H1 (cell line): ENCODE results near the gene MACROH2A1. TPM values are rescaled to one million over a fixed set of nuclear protein-coding genes. Genes with fewer than 3 reads are reported as not detected.

Experiments
- CTCF ChIA-PET: fragments of 300-600 bp; sonication (Branson Sonifier 250); formaldehyde crosslinking; loops from one replicate; lab custom pipeline; 2021; ENCODE audit not compliant: partially characterized antibody; lab: Charles Lee
- POLR2A ChIA-PET: fragments of 300-600 bp; sonication (Branson Sonifier 250); formaldehyde crosslinking; loops from one replicate; lab custom pipeline; 2021; ENCODE audit warnings: inconsistent platforms; ENCODE audit not compliant: partially characterized antibody; lab: Charles Lee
- DNase-seq, 2 experiments: peaks; one replicate each; pipeline versions ENCODE4 v3.0.0 to v3.0.0-alpha.2; 2010 to 2022; ENCODE audit warnings: low spot score in 2 of 2, low read depth in 1 of 2, mixed read lengths in 1 of 2
- FAIRE-seq: peaks from 2 replicates; lab custom pipeline; 2011; peaks lifted over from hg19 to GRCh38; lab: Jason Lieb, UNC
- H2AFZ ChIP-seq: 2 replicates; pipeline ENCODE4 v1.8.1; 2012; ENCODE audit warnings: low read length, inconsistent platforms
- H2AK5ac ChIP-seq: 2 replicates; pipeline ENCODE4 v1.6.1; 2013; ENCODE audit warnings: low read depth, low read length
- H2BK120ac ChIP-seq: replicated peaks from 2 replicates; pipeline ENCODE3; 2013; ENCODE audit warnings: low read depth, low read length, inconsistent platforms
- H2BK12ac ChIP-seq: 2 replicates; pipeline ENCODE4 v1.6.1; 2013; ENCODE audit warnings: low read depth, low read length
- H2BK15ac ChIP-seq: 2 replicates; pipeline ENCODE4 v1.6.1; 2013; ENCODE audit warnings: low read length
- H2BK20ac ChIP-seq: 2 replicates; pipeline ENCODE4 v1.6.1; 2013; ENCODE audit warnings: low read length
- H2BK5ac ChIP-seq: 2 replicates; pipeline ENCODE4 v1.6.1; 2013; ENCODE audit warnings: low read depth, low read length
- H3K14ac ChIP-seq: 2 replicates; pipeline ENCODE4 v1.6.1; 2013; ENCODE audit warnings: inconsistent platforms; ENCODE audit not compliant: insufficient read length
- H3K18ac ChIP-seq: 2 replicates; pipeline ENCODE4 v1.6.1; 2013; ENCODE audit warnings: low read length; ENCODE audit errors: extremely low read depth
- H3K23ac ChIP-seq: 2 replicates; pipeline ENCODE4 v1.6.1; 2013; ENCODE audit warnings: inconsistent platforms; ENCODE audit not compliant: insufficient read length
- H3K23me2 ChIP-seq: 2 replicates; pipeline ENCODE4 v1.6.1; 2013; ENCODE audit warnings: low read depth, low read length
- H3K27ac ChIP-seq: 2 replicates; pipeline ENCODE4 v1.6.1; 2011; ENCODE audit warnings: low read depth, low read length, inconsistent platforms
- H3K27me3 ChIP-seq, 4 experiments: replicated peaks in 1 of 4; 1 replicate in 1 of 4; 2 replicates in 3 of 4; pipeline versions ENCODE4 v1.6.1 to v1.8.1; 2011 to 2013; ENCODE audit warnings: low read length in 3 of 4, mild to moderate bottlenecking in 3 of 4, inconsistent platforms in 2 of 4, mixed read lengths in 2 of 4, moderate library complexity in 1 of 4; ENCODE audit not compliant: control insufficient read depth in 3 of 4, insufficient read depth in 3 of 4; ENCODE audit errors: extremely low read depth in 1 of 4
- H3K36me3 ChIP-seq, 4 experiments: 2 replicates each; pipeline versions ENCODE4 v1.6.1 to v1.8.1; 2011 to 2013; ENCODE audit warnings: mild to moderate bottlenecking in 4 of 4, low read length in 3 of 4, moderate library complexity in 2 of 4, control low read depth in 1 of 4, inconsistent platforms in 1 of 4; ENCODE audit not compliant: insufficient read depth in 4 of 4, control insufficient read depth in 2 of 4
- H3K4ac ChIP-seq: replicated peaks from 2 replicates; pipeline ENCODE3; 2013; ENCODE audit warnings: low read length, low read depth, mixed read lengths, inconsistent platforms; ENCODE audit not compliant: insufficient read length
- H3K4me1 ChIP-seq, 4 experiments: replicated peaks in 1 of 4; 1 replicate in 1 of 4; 2 replicates in 3 of 4; pipeline versions ENCODE4 v1.6.1 to v1.8.1; 2011 to 2013; ENCODE audit warnings: low read length in 3 of 4, inconsistent platforms in 2 of 4, mixed read lengths in 1 of 4; ENCODE audit not compliant: insufficient read depth in 4 of 4, control insufficient read depth in 3 of 4
- H3K4me2 ChIP-seq, 2 experiments: 2 replicates each; pipeline versions ENCODE4 v1.6.1 to v1.8.1; 2011 to 2013; ENCODE audit warnings: low read depth in 2 of 2, low read length in 2 of 2, control low read depth in 1 of 2, inconsistent platforms in 1 of 2, mild to moderate bottlenecking in 1 of 2; ENCODE audit not compliant: insufficient read depth in 1 of 2
- H3K4me3 ChIP-seq, 4 experiments: fragments of 200-600, 300-600 bp in 1 of 4; sonication (generic), shearing (Covaris generic), sonication (Bioruptor Twin) in 1 of 4; 2 replicates each; pipeline versions ENCODE4 v1.5.1 to v1.8.1; 2011 to 2016; ENCODE audit warnings: low read length in 4 of 4, low read depth in 3 of 4, control low read depth in 2 of 4, inconsistent platforms in 2 of 4, mild to moderate bottlenecking in 2 of 4, mixed read lengths in 1 of 4, moderate library complexity in 1 of 4; ENCODE audit not compliant: insufficient read depth in 2 of 4; ENCODE audit errors: extremely low read depth in 1 of 4
- H3K56ac ChIP-seq: replicated peaks from 2 replicates; pipeline ENCODE3; 2013; ENCODE audit warnings: low read depth, mild to moderate bottlenecking, mixed read lengths, low read length, inconsistent platforms; ENCODE audit not compliant: insufficient read length
- H3K79me1 ChIP-seq: 2 replicates; pipeline ENCODE4 v1.6.1; 2013; ENCODE audit warnings: low read depth, low read length, control low read depth
- H3K79me2 ChIP-seq, 2 experiments: 2 replicates each; pipeline versions ENCODE4 v1.6.1 to v1.8.1; 2012 to 2013; ENCODE audit warnings: low read length in 2 of 2, mild to moderate bottlenecking in 2 of 2, inconsistent platforms in 1 of 2; ENCODE audit not compliant: insufficient read depth in 2 of 2, control insufficient read depth in 1 of 2
- H3K9ac ChIP-seq, 4 experiments: replicated peaks in 1 of 4; 1 replicate in 1 of 4; 2 replicates in 3 of 4; pipeline versions ENCODE4 v1.6.1 to v1.8.1; 2011 to 2013; ENCODE audit warnings: low read depth in 3 of 4, low read length in 3 of 4, control low read depth in 2 of 4, mild to moderate bottlenecking in 2 of 4, moderate library complexity in 2 of 4, inconsistent platforms in 1 of 4; ENCODE audit errors: extremely low read depth in 1 of 4
- H3K9me3 ChIP-seq, 2 experiments: 2 replicates each; pipeline versions ENCODE4 v1.6.1 to v1.8.1; 2012 to 2013; ENCODE audit warnings: mild to moderate bottlenecking in 2 of 2, moderate library complexity in 2 of 2, control low read depth in 1 of 2, inconsistent platforms in 1 of 2, low read depth in 1 of 2, low read length in 1 of 2, mixed read lengths in 1 of 2; ENCODE audit not compliant: insufficient read depth in 2 of 2
- H4K20me1 ChIP-seq, 2 experiments: replicated peaks in 1 of 2; 2 replicates each; pipeline versions ENCODE3 to v1.8.1; 2011 to 2013; ENCODE audit warnings: inconsistent platforms in 2 of 2, low read length in 2 of 2, mild to moderate bottlenecking in 1 of 2; ENCODE audit not compliant: insufficient read depth in 2 of 2, control insufficient read depth in 1 of 2
- H4K5ac ChIP-seq: 2 replicates; pipeline ENCODE4 v1.6.1; 2013; ENCODE audit warnings: low read length, low read depth, mixed read lengths, inconsistent platforms; ENCODE audit not compliant: insufficient read length
- H4K8ac ChIP-seq: 2 replicates; pipeline ENCODE4 v1.8.0; 2013; ENCODE audit warnings: mild to moderate bottlenecking, moderate library complexity, low read length, inconsistent platforms; ENCODE audit not compliant: insufficient read depth; ENCODE audit errors: extremely low read depth
- H4K91ac ChIP-seq: replicated peaks from 2 replicates; pipeline ENCODE3; 2013; ENCODE audit warnings: low read length, mixed read lengths, inconsistent platforms; ENCODE audit not compliant: insufficient read length
- BCL11A ChIP-seq, 2 experiments: IDR thresholded peaks; one replicate each; pipeline ENCODE4 v1.6.1; 2011; ENCODE audit warnings: low read depth in 2 of 2, low read length in 2 of 2, mild to moderate bottlenecking in 2 of 2
- CREB1 ChIP-seq: IDR thresholded peaks from 2 replicates; pipeline ENCODE4 v1.6.1; 2012; ENCODE audit warnings: inconsistent platforms
- NANOG ChIP-seq: IDR thresholded peaks from 2 replicates; pipeline ENCODE4 v1.6.1; 2011; ENCODE audit warnings: low read length, low read depth, mild to moderate bottlenecking, inconsistent platforms; ENCODE audit not compliant: insufficient read depth, poor library complexity, severe bottlenecking
- POLR2A ChIP-seq, 2 experiments: IDR thresholded peaks; 1 replicate in 1 of 2; 2 replicates in 1 of 2; pipeline ENCODE4 v1.6.1; 2011; ENCODE audit warnings: low read depth in 2 of 2, low read length in 2 of 2, mild to moderate bottlenecking in 2 of 2; ENCODE audit errors: control extremely low read depth in 1 of 2
- RBBP5 ChIP-seq: IDR thresholded peaks from 2 replicates; pipeline ENCODE4 v1.7.1; 2012; ENCODE audit warnings: low read depth, mild to moderate bottlenecking, inconsistent platforms, low read length, moderate library complexity, borderline replicate concordance
- RNF2 ChIP-seq: fragments of 200-900, 300-1000 bp; sonication (generic); IDR thresholded peaks from 2 replicates; pipeline ENCODE4 v1.7.1; 2016; ENCODE audit warnings: borderline replicate concordance, low read depth, mild to moderate bottlenecking, antibody characterized with exemption, low read length; ENCODE audit not compliant: poor library complexity, severe bottlenecking; ENCODE audit errors: missing control alignments
- SIX5 ChIP-seq: IDR thresholded peaks from 2 replicates; pipeline ENCODE4 v1.6.1; 2011; ENCODE audit warnings: mild to moderate bottlenecking, low read depth, low read length
- TBP ChIP-seq: IDR thresholded peaks from 2 replicates; pipeline ENCODE4 v1.6.1; 2011; ENCODE audit warnings: low read depth, low read length, improper control_type of control experiment
- TCF12 ChIP-seq: IDR thresholded peaks from 2 replicates; pipeline ENCODE4 v1.6.1; 2011; ENCODE audit warnings: low read depth, mild to moderate bottlenecking, low read length
- WGBS, 2 experiments: shearing (Covaris generic) in 1 of 2; methylation state at CpG; one replicate each; pipeline versions ENCODE4 v1.1.6 to v1.1.7; 2013 to 2015; ENCODE audit warnings: low lambda C conversion rate in 2 of 2, mixed read lengths in 2 of 2, inconsistent platforms in 1 of 2, low coverage in 1 of 2, missing lambda C conversion rate in 1 of 2; ENCODE audit not compliant: insufficient replicate concordance in 2 of 2, insufficient coverage in 1 of 2, insufficient read length in 1 of 2; ENCODE audit errors: extremely low coverage in 1 of 2, missing lambda C conversion rate in 1 of 2; 5-methylcytosine and 5-hydroxymethylcytosine counted together
- polyA plus RNA-seq, 7 experiments: library from polyadenylated mRNA; depleted of rRNA in 3 of 7; stranded (reverse) in 5 of 7; unstranded in 2 of 7; fragments of >200 nt in 5 of 7; fragments of 200-250 nt in 2 of 7; gene quantifications; 1 replicate in 5 of 7; 2 replicates in 1 of 7; 4 replicates in 1 of 7; pipeline versions ENCODE4 v1.2.1 to v1.2.3, GENCODE V29; 2011 to 2013; ENCODE audit warnings: missing spikeins in 2 of 7, mixed read lengths in 2 of 7
- total RNA-seq: library from RNA; stranded (reverse); fragmentation: NEBNext Ultra II Directional; extraction: Animal tissue kit (Norgen Biotek cat#: 25700); gene quantifications from 2 replicates; pipeline ENCODE4 v1.2.1, GENCODE V29; 2021
- TF ChIP-seq, protein P1 (sequence below): IDR thresholded peaks from 2 replicates; pipeline ENCODE4 v1.6.1; 2011; ENCODE audit warnings: low read length, improper control_type of control experiment
- TF ChIP-seq, protein P2 (sequence below), 3 experiments: IDR thresholded peaks; 1 replicate in 2 of 3; 2 replicates in 1 of 3; pipeline versions ENCODE4 v1.5.1 to v1.6.1; 2011; ENCODE audit warnings: low read length in 3 of 3, mild to moderate bottlenecking in 3 of 3, inconsistent platforms in 2 of 3, low read depth in 1 of 3, moderate library complexity in 1 of 3; ENCODE audit not compliant: insufficient read depth in 1 of 3; ENCODE audit errors: control extremely low read depth in 1 of 3

The MACROH2A1 gene
- total and polyA plus RNA-seq, 2 of the 8 experiments (the other 6 are each of a cell fraction or from before 2014, with no cell fraction given) = 60.0 to 92.3 TPM

DNA sequence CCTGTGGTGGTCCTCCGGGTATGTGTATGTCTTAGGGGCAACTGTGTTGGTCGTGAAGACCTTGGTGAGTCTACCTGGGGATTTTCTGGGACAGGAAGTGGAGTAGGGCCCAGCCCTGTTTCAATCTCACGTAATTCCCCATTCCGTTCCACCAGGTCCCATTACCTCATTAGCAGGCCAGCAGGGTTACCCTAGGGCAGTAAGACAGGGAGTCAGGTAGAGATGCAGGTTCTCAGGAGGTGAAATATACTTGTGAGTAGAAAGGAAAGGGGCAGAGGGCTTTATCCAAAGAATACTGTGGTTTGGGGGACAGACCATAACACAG is 56.5 kb downstream of the MACROH2A1 start:
- DNase-seq (no peak), FAIRE-seq (no peak)
- Histone ChIP-seq H3K18ac (no peak overlapping the region), H3K4ac (no peak overlapping the region), H3K27me3 (no peaks in the 10 kb centered on the region), H4K91ac (no peak overlapping the region), H3K4me3 (no peak overlapping the region), H3K79me2 (no peaks in the 10 kb centered on the region), H2AFZ (no peak overlapping the region), H3K23ac (no peak overlapping the region), H3K9me3 (no peaks in the 10 kb centered on the region), H3K56ac (no peak overlapping the region), H2BK12ac (no peak overlapping the region), H4K5ac (no peak overlapping the region), H3K4me1 (no peaks in the 10 kb centered on the region), H3K23me2 (no peaks in the 10 kb centered on the region), H3K9ac (no peak overlapping the region), H3K79me1 (no peaks in the 10 kb centered on the region), H2BK5ac (no peak overlapping the region), H4K20me1 (peaks cover 0 to 5% of the 10 kb centered on the region in 2 experiments), H2BK120ac (no peak overlapping the region), H3K14ac (no peak overlapping the region), H4K8ac (no peak overlapping the region), H2BK20ac (no peak overlapping the region), H3K27ac (no peak overlapping the region), H3K4me2 (no peak overlapping the region), H3K36me3 (peaks cover 4 to 20% (median 9%) of the 10 kb centered on the region in 4 experiments; a peak in 5 of 8 replicates), H2AK5ac (no peak overlapping the region), H2BK15ac (no peak overlapping the region)
- WGBS, 2 experiments = 90% methylated on average over 4 of the region's 4 CpGs; no CpG with 5 or more reads in 1 of the 2 experiments
- ChIA-PET POLR2A (no interaction called here), CTCF (interaction anchor here (0.8 kb wide), 1 partner anchor 16 kb away, joined by 3 read pairs; no protein-coding TSS in a partner anchor)
- TF ChIP-seq TCF12 (no peak), TBP (no peak), RBBP5 (no peak), CREB1 (no peak), BCL11A (IDR thresholded peaks at IDR 0.05; ENCODE audit: low read depth in 2 of 2, low read length in 2 of 2) (no peak), SIX5 (no peak), POLR2A (IDR thresholded peaks at IDR 0.05; ENCODE audit: control extremely low read depth in 1 of 2, low read depth in 2 of 2, low read length in 2 of 2) (no peak), NANOG (no peak), RNF2 (no peak)
- TF ChIP-seq, protein P1, sequence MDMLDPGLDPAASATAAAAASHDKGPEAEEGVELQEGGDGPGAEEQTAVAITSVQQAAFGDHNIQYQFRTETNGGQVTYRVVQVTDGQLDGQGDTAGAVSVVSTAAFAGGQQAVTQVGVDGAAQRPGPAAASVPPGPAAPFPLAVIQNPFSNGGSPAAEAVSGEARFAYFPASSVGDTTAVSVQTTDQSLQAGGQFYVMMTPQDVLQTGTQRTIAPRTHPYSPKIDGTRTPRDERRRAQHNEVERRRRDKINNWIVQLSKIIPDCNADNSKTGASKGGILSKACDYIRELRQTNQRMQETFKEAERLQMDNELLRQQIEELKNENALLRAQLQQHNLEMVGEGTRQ = no peak
- TF ChIP-seq, protein P2, sequence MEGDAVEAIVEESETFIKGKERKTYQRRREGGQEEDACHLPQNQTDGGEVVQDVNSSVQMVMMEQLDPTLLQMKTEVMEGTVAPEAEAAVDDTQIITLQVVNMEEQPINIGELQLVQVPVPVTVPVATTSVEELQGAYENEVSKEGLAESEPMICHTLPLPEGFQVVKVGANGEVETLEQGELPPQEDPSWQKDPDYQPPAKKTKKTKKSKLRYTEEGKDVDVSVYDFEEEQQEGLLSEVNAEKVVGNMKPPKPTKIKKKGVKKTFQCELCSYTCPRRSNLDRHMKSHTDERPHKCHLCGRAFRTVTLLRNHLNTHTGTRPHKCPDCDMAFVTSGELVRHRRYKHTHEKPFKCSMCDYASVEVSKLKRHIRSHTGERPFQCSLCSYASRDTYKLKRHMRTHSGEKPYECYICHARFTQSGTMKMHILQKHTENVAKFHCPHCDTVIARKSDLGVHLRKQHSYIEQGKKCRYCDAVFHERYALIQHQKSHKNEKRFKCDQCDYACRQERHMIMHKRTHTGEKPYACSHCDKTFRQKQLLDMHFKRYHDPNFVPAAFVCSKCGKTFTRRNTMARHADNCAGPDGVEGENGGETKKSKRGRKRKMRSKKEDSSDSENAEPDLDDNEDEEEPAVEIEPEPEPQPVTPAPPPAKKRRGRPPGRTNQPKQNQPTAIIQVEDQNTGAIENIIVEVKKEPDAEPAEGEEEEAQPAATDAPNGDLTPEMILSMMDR (IDR thresholded peaks at IDR 0.05; ENCODE audit: control extremely low read depth in 1 of 3, insufficient read depth in 1 of 3, low read depth in 1 of 3, low read length in 3 of 3) = no peak
